Omental fat pad (tissue), 4 donors: ENCODE results near the gene CMTM2. TPM values are rescaled to one million over a fixed set of nuclear protein-coding genes. Genes with fewer than 3 reads are reported as not detected.

Source experiments
- ATAC-seq: fragments of 150-250 bp; one replicate; pipeline ENCODE4 v1.9.1; 2016; ENCODE audit warnings: mild to moderate bottlenecking, moderate library complexity; ENCODE audit not compliant: low FRiP score
- DNase-seq: peaks from one replicate; pipeline ENCODE4 v3.0.0-alpha.2; 2019; ENCODE audit warnings: low spot score
- total RNA-seq, 4 donors: library from RNA; depleted of rRNA; stranded (reverse); fragments of >200 nt; gene quantifications; one replicate each; pipeline ENCODE4 v1.1.0, GENCODE V29; 2016
- TF ChIP-seq, protein P1 (sequence below), 3 donors: fragments of 450-650 bp; IDR thresholded peaks; one replicate each; pipeline ENCODE4 v1.5.1; 2016 to 2017; ENCODE audit warnings: antibody characterized with exemption in 3 of 3, mild to moderate bottlenecking in 3 of 3, moderate library complexity in 2 of 3

CMTM2 gene
- total RNA-seq, 4 donors from 2014 or later = 1.1 to 5.7 (median 1.2) TPM; not detected in 1

DNA sequence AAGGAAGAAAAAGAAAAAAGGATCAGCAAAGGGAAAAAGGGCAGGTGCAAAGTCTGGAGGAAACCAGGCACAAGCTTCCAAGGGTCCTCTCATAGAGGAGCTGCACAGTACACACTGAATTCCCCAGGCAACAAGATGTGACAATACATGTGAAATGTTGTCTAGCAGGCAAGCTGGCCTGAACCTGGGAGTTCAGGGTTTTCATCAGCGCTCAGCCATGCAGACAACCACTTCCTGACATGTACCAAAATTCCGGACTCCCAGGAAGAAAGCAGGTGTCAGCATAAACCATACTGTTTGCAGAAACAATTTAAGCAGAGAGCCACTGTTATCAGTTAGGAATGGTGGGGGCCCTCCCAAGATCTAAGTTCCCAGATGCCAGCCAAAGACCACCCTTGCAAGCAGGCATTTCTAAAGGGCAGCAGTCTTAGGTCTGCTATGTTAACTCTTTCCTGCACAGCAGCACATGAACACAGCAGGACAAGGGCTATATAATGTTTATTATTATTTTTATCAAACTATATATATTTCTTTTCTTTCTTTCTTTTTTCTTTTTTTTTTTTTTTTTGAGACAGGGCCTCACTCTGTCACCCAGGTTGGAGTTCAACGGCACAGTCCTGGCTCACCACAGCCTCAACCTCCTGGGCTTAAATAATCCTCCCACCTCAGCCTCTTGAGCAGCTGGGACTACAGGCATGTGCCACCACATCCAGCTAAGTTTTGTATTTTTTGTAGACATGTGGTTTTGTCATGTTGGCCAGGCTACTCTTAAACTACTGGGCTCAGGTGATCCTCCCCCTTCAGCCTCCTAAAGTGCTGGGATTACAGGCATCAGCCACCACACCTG lies 39.4 kb upstream of the CMTM2 start:
- no peak for ATAC-seq
- no peak for DNase-seq
- TF ChIP-seq, protein P1, sequence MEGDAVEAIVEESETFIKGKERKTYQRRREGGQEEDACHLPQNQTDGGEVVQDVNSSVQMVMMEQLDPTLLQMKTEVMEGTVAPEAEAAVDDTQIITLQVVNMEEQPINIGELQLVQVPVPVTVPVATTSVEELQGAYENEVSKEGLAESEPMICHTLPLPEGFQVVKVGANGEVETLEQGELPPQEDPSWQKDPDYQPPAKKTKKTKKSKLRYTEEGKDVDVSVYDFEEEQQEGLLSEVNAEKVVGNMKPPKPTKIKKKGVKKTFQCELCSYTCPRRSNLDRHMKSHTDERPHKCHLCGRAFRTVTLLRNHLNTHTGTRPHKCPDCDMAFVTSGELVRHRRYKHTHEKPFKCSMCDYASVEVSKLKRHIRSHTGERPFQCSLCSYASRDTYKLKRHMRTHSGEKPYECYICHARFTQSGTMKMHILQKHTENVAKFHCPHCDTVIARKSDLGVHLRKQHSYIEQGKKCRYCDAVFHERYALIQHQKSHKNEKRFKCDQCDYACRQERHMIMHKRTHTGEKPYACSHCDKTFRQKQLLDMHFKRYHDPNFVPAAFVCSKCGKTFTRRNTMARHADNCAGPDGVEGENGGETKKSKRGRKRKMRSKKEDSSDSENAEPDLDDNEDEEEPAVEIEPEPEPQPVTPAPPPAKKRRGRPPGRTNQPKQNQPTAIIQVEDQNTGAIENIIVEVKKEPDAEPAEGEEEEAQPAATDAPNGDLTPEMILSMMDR (IDR thresholded peaks at IDR 0.05) = no peak

DNA sequence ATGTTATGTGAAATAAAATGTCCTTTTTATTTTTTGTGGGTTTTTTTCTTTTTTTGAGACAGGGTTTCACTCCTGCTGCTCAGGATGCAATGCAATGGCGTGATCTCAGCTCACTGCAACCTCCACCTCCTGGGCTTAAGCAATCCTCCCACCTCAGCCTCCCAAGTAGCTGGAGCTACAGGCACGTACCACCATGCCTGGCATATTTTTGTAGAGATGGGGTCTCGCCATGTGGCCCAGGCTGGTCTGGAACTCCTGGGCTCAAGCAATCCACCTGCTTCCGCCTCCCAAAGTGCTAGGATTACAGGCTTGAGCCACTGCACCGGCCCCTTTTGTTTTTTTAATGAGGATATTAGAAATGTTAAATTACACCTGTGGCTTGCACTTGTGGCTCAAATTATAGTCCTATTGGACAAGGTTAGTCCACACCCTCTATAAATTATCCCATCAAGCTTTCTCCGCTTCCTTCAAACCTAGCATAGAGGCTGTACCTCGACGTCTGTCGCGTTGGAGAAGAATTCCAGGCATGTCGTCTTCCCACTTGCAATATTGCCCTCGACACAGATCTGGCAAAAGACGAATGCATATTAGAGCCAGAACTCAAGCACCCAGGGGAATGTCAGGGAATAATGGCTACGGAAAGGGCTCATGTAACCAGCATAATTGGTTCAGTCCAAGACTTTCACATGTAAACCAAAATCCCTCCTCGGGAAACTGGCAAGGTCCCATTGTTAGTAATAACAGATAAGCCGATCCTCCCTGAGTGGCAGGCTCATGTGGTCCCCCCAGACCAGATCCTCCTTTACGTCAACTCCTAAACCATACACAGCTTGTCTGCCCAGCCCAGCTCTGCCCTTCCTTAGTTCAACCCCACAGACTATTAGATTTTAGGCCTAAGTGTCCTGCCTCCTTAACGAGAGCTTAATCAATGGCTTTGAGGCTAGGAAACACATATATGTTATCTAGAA lies 37.6 kb upstream of the CMTM2 start:
- DNase-seq (no peak), ATAC-seq (no peak)
- TF ChIP-seq, protein P1 (IDR thresholded peaks at IDR 0.05) = no peak

- ATAC-seq (no peak), DNase-seq (no peak)
- TF ChIP-seq, protein P1 (IDR thresholded peaks at IDR 0.05) = no peak
Observed at GRCh38 chr16:66542396-66542795, 36.9 kb upstream of the CMTM2 start.

DNA sequence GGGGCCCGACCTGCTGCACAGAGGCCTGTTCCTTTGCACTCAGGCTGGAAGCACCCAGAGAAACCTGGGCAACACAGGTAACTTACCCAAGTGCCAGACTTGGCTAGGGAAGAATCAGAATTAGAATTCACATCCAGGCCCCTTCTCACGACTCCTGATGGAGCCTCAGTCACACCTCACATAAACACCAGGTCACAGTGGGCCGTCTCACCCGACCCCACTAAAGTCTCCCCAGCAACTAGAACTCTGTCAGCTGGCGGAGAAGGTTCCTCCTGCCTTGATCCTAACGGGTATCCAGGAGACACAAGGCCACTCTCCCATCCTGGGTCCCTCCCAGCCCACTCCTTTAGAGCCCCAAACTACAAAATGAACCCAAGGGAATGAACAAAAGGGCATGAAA lies 35.7 kb upstream of the CMTM2 start:
- no peak for DNase-seq
- TF ChIP-seq, protein P1 (IDR thresholded peaks at IDR 0.05) = no peak
- ATAC-seq = no peak

- TF ChIP-seq, protein P1 (IDR thresholded peaks at IDR 0.05) = no peak
- DNase-seq = no peak
- ATAC-seq = no peak
Observed at GRCh38 chr16:66544016-66544757, 35.1 kb upstream of the CMTM2 start.

DNA sequence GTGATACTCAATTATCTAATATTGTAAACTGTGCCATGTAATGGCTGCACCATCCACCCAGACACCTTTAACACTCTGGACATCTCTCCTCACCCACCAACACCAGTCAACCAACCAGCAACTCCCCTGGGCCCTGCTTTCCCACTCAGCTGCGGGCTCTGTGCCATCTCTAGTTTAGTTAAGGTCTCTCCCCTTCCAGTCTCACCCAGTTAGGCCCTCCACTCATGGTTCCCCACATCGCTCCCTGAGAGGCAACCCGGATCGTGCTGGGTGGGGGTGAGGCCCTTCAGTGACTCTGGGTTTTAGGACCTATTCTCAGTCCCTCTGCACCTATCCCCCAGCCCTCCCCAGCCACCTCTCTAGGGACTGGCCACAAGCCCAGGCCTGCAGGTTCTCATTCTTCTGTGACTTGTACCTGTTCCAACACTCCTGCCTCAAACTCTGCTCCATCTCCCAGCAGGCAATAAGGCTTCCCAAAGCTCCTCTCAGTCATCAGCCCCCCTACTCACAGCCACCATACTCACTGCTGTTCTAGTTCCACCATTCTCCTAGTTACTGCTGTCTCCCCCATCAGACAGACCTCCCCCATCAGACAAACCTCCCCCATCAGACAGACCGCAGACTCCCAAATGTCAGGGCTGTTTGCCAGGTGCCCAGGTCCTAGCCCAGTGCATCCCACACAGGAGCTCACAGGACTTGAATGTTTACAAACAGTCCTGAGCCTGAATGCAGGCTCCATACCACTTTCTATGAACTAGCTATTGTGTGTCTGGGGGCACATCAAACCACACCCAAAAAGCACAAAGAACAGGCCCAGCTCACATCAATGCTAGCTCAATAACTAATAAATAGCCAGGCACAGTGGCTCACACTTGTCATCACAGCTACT lies 31.9 kb upstream of the CMTM2 start:
- ATAC-seq = no peak
- TF ChIP-seq, protein P1 (IDR thresholded peaks at IDR 0.05) = no peak
- no peak for DNase-seq
